Measurements from ENCODE around the gene HSPBAP1.
A peak's percentile ranks its signal among the peaks of the same experiment; 100 is the strongest.
"Not testable (repeated sequence)": the region's sequence is repeated elsewhere in the genome, so short reads cannot be mapped to it uniquely, and the experiment has no call there.

The HSPBAP1 gene

GRCh38 chr3:122760453-122761271, 33.0 kb downstream of the HSPBAP1 start:
- TF ChIP-seq POLR2A (IDR thresholded peaks at IDR 0.05; ENCODE audit: low read depth, low read length): no peak
- no peak for TF ChIP-seq POLR2AphosphoS5 (IDR thresholded peaks at IDR 0.05; ENCODE audit: low read depth, low read length)
- TF ChIP-seq TAF1 (IDR thresholded peaks at IDR 0.05; ENCODE audit: borderline replicate concordance, low read depth, low read length): no peak
- FAIRE-seq: no peak
- DNase-seq (ENCODE audit: insufficient read length): no peak

DNA sequence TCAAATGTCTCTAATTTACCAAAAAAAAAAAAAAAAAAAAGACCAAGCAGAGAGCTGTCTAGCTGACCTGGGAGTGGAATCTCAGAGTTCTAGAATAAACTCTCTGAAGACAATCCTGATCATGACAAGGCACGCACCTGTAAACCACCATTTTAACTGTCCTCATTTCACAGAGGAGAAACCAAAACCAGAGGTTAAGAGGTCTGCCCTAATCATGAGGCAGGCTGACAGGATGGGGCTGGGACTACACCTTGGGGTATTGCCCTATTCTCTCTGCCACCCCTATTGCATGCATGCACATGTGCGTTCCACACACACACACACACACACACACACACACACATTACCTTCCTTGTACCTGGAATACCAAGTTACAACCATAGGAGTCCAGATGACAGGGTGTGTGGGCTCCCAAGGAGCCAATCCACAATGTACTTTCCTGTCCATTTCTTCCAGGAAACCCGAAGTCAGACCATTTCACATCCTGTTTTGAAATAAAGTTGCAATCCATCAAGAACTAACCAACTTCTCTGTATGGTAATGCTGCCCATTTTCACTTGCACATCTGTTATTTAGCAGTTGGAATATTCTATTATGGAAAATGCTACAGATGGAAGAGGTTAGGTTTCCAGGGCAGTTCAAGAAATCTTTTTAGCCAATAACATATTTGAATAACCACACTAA, 34.6 kb downstream of the HSPBAP1 start:
- TF ChIP-seq POLR2A (IDR thresholded peaks at IDR 0.05; ENCODE audit: low read depth, low read length): no peak
- TF ChIP-seq POLR2AphosphoS5 (IDR thresholded peaks at IDR 0.05; ENCODE audit: low read depth, low read length): no peak
- no peak for TF ChIP-seq TAF1 (IDR thresholded peaks at IDR 0.05; ENCODE audit: borderline replicate concordance, low read depth, low read length)
- DNase-seq (ENCODE audit: insufficient read length) (no peak), FAIRE-seq (no peak)

DNA sequence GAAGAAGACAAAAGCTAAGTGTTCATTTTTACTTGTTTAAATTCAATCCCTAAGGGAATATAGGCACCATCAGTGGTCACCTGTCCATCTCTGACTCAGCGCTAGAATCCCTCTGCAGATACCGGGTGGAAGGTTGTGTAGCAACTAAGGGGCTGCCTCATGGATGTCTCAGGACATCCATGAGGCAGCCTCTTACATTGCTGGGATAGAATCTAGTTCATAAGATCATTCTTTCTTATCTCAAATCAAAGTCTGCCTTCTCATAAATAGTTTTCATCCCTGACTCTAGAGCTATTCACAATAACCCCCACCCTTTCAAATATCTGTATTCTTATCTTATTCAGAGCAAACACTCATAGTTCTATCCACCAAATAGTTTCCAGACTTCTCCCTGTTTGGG, 38.1 kb downstream of the HSPBAP1 start:
- FAIRE-seq (no peak), DNase-seq (ENCODE audit: insufficient read length) (no peak)
- TF ChIP-seq TAF1 (IDR thresholded peaks at IDR 0.05; ENCODE audit: borderline replicate concordance, low read depth, low read length) (no peak), POLR2AphosphoS5 (IDR thresholded peaks at IDR 0.05; ENCODE audit: low read depth, low read length) (no peak), POLR2A (IDR thresholded peaks at IDR 0.05; ENCODE audit: low read depth, low read length) (no peak)

- no peak for DNase-seq (ENCODE audit: insufficient read length)
- TF ChIP-seq POLR2AphosphoS5 (IDR thresholded peaks at IDR 0.05; ENCODE audit: low read depth, low read length): no peak
- TF ChIP-seq POLR2A (IDR thresholded peaks at IDR 0.05; ENCODE audit: low read depth, low read length): no peak
- no peak for TF ChIP-seq TAF1 (IDR thresholded peaks at IDR 0.05; ENCODE audit: borderline replicate concordance, low read depth, low read length)
- FAIRE-seq: peak; percentile 84
Observed at GRCh38 chr3:122754929-122755328, 38.7 kb downstream of the HSPBAP1 start.

DNA sequence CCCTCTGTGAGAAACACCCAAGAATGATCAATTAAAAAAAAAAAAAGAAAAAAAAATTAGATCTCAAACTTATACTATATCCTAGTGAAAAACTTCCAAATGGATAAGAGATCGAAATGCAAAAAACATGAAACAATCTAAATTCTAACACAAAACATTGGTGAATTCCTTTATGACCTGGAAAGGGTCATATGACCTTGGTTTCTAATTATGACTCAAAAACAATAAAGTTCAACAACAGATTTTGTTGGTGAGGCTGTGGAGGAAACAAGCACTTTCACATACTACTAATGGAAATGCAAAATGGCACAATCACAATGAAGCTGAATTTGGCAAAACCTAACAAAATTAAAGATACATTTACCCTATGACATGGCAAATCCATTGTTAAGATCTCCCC, 45.3 kb downstream of the HSPBAP1 start:
- TF ChIP-seq POLR2AphosphoS5 (IDR thresholded peaks at IDR 0.05; ENCODE audit: low read depth, low read length) (no peak), TAF1 (IDR thresholded peaks at IDR 0.05; ENCODE audit: borderline replicate concordance, low read depth, low read length) (no peak), POLR2A (IDR thresholded peaks at IDR 0.05; ENCODE audit: low read depth, low read length) (no peak)
- DNase-seq (ENCODE audit: insufficient read length) (no peak), FAIRE-seq (no peak)

DNA sequence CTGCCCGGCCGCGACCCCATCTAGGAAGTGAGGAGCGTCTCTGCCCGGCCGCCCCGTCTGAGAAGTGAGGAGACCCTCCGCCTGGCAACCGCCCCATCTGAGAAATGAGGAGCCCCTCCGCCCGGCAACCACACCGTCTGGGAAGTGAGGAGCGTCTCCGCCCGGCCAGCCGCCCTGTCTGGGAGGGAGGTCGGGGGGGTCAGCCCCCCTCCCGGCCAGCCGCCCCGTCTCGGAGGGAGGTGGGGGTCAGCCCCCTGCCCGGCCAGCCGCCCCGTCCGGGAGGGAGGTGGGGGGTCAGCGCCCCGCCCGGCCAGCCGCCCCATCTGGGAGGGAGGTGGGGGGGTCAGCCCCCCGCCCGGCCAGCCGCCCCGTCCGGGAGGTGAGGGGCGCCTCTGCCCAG, 46.3 kb downstream of the HSPBAP1 start:
- DNase-seq (ENCODE audit: insufficient read length); FAIRE-seq: not testable (repeated sequence)

- FAIRE-seq: no peak
- TF ChIP-seq TAF1 (IDR thresholded peaks at IDR 0.05; ENCODE audit: borderline replicate concordance, low read depth, low read length) (no peak), POLR2A (IDR thresholded peaks at IDR 0.05; ENCODE audit: low read depth, low read length) (no peak), POLR2AphosphoS5 (IDR thresholded peaks at IDR 0.05; ENCODE audit: low read depth, low read length) (no peak)
- DNase-seq (ENCODE audit: insufficient read length): no peak
Observed at GRCh38 chr3:122745369-122746021, 48.1 kb downstream of the HSPBAP1 start.

DNA sequence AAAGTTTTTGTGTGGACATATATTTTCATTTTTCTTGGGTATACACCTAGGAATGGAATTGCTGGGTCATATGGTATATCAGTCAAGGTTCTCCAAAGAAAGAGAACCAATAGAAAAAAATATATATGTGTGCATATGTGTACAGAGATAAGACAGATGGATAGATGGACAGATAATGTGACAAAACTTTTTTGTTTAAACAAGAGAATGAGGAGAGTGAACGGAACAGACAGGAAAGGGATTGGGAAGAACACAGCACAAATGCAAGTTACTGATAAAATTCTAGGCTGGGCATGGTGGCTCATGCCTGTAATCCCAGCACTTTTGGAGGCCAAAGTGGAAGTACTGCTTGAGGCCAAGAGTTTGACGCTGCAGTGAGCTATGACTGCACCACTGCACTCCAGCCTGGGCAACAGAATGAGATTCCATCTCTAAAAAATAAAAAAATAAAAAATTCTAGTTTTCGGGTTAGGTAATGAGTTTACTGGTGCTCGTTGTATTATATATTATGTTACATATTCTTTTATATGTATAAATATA, 50.0 kb downstream of the HSPBAP1 start:
- FAIRE-seq: no peak
- no peak for TF ChIP-seq POLR2AphosphoS5 (IDR thresholded peaks at IDR 0.05; ENCODE audit: low read depth, low read length)
- TF ChIP-seq TAF1 (IDR thresholded peaks at IDR 0.05; ENCODE audit: borderline replicate concordance, low read depth, low read length): no peak
- TF ChIP-seq POLR2A (IDR thresholded peaks at IDR 0.05; ENCODE audit: low read depth, low read length): no peak
- no peak for DNase-seq (ENCODE audit: insufficient read length)

- TF ChIP-seq POLR2AphosphoS5 (IDR thresholded peaks at IDR 0.05; ENCODE audit: low read depth, low read length): no peak
- TF ChIP-seq TAF1 (IDR thresholded peaks at IDR 0.05; ENCODE audit: borderline replicate concordance, low read depth, low read length): no peak
- no peak for TF ChIP-seq POLR2A (IDR thresholded peaks at IDR 0.05; ENCODE audit: low read depth, low read length)
- no peak for DNase-seq (ENCODE audit: insufficient read length)
- FAIRE-seq: no peak
Observed at GRCh38 chr3:122742234-122742633, 51.4 kb downstream of the HSPBAP1 start.

DNA sequence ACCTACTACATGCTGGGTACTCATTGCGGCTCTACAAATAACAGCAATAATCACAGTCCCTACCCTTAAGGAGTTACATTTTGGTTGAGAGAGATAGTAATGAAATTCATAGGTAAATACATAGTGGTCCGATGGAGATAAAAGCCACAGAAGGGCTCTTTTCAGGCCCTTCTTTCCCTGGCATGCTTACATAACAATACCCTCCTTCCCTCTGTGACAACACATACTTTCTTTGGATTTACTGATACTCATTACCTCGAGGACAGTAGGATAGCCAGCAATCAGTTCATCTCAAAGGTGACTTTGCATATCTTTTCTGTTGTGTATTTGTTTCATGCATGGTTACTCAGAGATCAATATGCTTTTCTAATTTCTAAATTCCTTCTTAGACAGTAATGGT, 54.5 kb downstream of the HSPBAP1 start:
- no peak for TF ChIP-seq TAF1 (IDR thresholded peaks at IDR 0.05; ENCODE audit: borderline replicate concordance, low read depth, low read length)
- TF ChIP-seq POLR2A (IDR thresholded peaks at IDR 0.05; ENCODE audit: low read depth, low read length): no peak
- TF ChIP-seq POLR2AphosphoS5 (IDR thresholded peaks at IDR 0.05; ENCODE audit: low read depth, low read length): no peak
- no peak for FAIRE-seq

DNA sequence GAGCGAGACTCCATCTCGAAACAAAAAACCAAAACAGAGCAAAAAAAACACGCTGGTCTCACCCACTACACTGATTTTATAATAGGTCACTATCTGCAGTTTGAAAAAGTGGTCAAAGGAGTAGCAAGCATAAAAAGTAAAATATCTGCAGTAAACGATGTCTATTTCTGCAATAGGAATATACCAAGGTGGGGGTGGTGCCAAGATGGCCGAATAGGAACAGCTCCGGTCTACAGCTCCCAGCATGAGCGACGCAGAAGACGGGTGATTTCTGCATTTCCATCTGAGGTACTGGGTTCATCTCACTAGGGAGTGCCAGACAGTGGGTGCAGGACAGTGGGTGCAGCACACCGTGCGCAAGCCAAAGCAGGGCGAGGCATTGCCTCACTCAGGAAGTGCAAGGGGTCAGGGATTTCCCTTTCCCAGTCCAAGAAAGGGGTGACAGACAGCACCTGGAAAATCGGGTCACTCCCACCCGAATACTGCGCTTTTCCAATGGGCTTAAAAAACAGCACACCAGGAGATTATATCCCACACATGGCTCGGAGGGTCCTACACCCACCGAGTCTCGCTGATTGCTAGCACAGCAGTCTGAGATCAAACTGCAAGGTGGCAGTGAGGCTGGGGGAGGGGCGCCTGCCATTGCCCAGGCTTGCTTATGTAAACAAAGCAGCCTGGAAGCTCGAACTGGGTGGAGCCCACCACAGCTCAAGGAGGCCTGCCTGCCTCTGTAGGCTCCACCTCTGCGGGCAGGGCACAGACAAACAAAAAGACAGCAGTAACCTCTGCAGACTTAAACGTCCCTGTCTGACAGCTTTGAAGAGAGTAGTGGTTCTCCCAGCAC, 60.7 kb downstream of the HSPBAP1 start:
- DNase-seq (ENCODE audit: insufficient read length); FAIRE-seq: not testable (repeated sequence)

More for the DNA sequence above, 54.5 kb downstream of the HSPBAP1 start:
- DNase-seq (ENCODE audit: insufficient read length): no peak
